GM12892 (cell line): Measurements from ENCODE around the gene DOCK2.
"Not testable (repeated sequence)": the region's sequence is repeated elsewhere in the genome, so short reads cannot be mapped to it uniquely, and the experiment has no call there.

Experiments used
- DNase-seq: peaks from one replicate; pipeline ENCODE4 v3.0.0; 2011; ENCODE audit not compliant: insufficient read length
- FAIRE-seq: peaks from 2 replicates; lab custom pipeline; 2011; peaks lifted over from hg19 to GRCh38; lab: Jason Lieb, UNC
- POLR2A ChIP-seq: IDR thresholded peaks from 2 replicates; pipeline ENCODE4 v1.6.1; 2011; ENCODE audit warnings: low read depth, low read length, control low read depth
- POLR2AphosphoS5 ChIP-seq: IDR thresholded peaks from 2 replicates; pipeline ENCODE4 v1.6.1; 2011; ENCODE audit warnings: low read depth, low read length, control low read depth
- TAF1 ChIP-seq: IDR thresholded peaks from 2 replicates; pipeline ENCODE4 v1.6.1; 2011; ENCODE audit warnings: low read depth, mild to moderate bottlenecking, control low read depth, low read length, borderline replicate concordance

The DOCK2 gene

GRCh38 chr5:170075696-170076095 lies 438.6 kb downstream of the DOCK2 start:
- FAIRE-seq: no peak
- TF ChIP-seq POLR2AphosphoS5: no peak
- TF ChIP-seq TAF1: no peak
- TF ChIP-seq POLR2A: no peak
- no peak for DNase-seq

- TF ChIP-seq POLR2AphosphoS5 (no peak), POLR2A (no peak), TAF1 (no peak)
- FAIRE-seq: no peak
- no peak for DNase-seq
These were observed 439.1 kb downstream of the DOCK2 start for GRCh38 chr5:170076211-170076610.

- DNase-seq (no peak), FAIRE-seq (no peak)
- TF ChIP-seq POLR2AphosphoS5: no peak
- TF ChIP-seq POLR2A: no peak
- no peak for TF ChIP-seq TAF1
These were observed 439.7 kb downstream of the DOCK2 start for GRCh38 chr5:170076739-170077138.

GRCh38 chr5:170077526-170077925 lies 440.5 kb downstream of the DOCK2 start:
- no peak for TF ChIP-seq POLR2A
- TF ChIP-seq TAF1: no peak
- no peak for TF ChIP-seq POLR2AphosphoS5
- DNase-seq (no peak), FAIRE-seq (no peak)

GRCh38 chr5:170078458-170078857 lies 441.4 kb downstream of the DOCK2 start:
- FAIRE-seq: no peak
- DNase-seq: no peak
- no peak for TF ChIP-seq POLR2AphosphoS5
- no peak for TF ChIP-seq POLR2A
- no peak for TF ChIP-seq TAF1

GRCh38 chr5:170078931-170079330 lies 441.9 kb downstream of the DOCK2 start:
- DNase-seq (no peak), FAIRE-seq (no peak)
- TF ChIP-seq TAF1 (no peak), POLR2A (no peak)

DNA sequence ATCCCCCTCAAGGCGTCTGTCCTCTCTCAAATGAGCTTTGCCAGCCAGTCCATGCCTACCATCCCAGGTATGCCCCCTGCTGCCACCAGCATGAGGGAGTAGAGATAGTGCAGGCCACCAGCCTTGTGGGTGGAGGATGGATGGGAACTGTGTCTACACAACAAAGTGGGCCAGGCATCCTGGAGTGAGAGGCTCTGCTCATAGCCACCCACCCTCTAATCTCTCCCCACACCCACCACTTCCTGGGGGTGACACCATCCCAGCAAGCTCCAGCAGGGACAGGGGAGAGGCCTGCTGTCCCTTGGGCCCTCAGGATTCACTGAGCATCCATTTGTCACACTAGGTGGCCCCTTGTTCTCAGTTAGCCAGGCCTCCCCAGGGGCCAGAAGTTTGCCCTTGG lies 443.1 kb downstream of the DOCK2 start:
- no peak for FAIRE-seq
- DNase-seq: no peak
- TF ChIP-seq POLR2A (no peak), TAF1 (no peak), POLR2AphosphoS5 (no peak)

DNA sequence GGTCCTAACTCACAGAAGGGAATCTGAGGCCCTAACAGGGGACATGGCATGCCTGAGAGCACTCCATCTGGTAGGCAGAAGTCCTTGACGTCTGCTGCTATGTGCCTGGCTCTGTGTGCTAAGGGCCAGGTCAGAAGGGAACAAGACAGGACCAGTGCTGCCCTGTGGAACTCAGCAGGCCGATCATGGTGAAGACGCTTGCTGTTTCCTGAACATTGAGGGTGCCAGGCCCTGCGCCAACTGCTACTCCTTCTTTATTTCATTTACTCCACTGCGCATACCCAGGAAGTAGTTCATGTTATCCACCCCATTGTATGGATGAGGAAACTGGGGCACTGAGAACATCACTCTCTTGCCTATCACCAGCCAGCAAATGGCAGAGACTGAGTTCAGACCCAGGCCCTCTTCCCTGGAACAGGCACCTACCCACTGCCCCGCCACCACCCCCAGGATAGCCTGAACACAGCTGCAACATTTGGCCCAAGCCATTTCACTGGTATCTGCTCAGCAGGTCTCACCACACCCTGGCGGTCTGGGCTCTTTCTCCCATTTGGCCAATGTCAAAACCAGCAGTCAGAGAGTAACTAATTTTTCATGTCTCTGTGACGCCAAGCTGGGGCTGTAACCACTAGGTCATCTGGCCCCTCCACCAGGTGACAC lies 443.8 kb downstream of the DOCK2 start:
- TF ChIP-seq POLR2A (no peak), TAF1 (no peak), POLR2AphosphoS5 (no peak)
- FAIRE-seq: no peak

DNA sequence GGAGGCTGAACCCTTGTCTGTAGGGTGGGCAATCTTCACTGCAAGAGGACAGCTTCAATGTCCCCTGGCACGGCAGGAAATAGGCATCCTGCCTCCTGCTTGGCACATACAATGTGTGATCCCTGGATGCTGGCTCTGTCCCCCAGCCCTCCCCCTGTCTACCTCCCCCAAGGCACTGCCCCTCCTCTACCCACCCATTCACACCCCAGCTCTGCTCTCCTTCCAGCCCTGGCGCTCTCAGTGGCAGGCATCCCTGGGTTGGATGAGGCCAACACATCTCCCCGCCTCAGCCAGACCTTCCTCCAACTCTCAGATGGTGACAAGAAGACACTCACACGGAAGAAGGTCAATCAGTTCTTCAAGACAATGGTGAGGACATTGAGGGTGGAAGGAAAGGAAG lies 444.5 kb downstream of the DOCK2 start:
- no peak for DNase-seq
- TF ChIP-seq POLR2AphosphoS5: no peak
- no peak for TF ChIP-seq TAF1
- TF ChIP-seq POLR2A: no peak
- FAIRE-seq: no peak

More for the DNA sequence above, 443.8 kb downstream of the DOCK2 start:
- no peak for DNase-seq

- TF ChIP-seq POLR2AphosphoS5: no peak
- no peak for TF ChIP-seq POLR2A
- TF ChIP-seq TAF1: no peak
These were observed 445.6 kb downstream of the DOCK2 start for GRCh38 chr5:170082701-170083100.

GRCh38 chr5:170087168-170087817 lies 450.2 kb downstream of the DOCK2 start:
- DNase-seq (no peak), FAIRE-seq (no peak)
- TF ChIP-seq POLR2AphosphoS5: no peak
- no peak for TF ChIP-seq TAF1
- TF ChIP-seq POLR2A: no peak

More at GRCh38 chr5:170082701-170083100, 445.6 kb downstream of the DOCK2 start:
- FAIRE-seq (no peak), DNase-seq (no peak)

DNA sequence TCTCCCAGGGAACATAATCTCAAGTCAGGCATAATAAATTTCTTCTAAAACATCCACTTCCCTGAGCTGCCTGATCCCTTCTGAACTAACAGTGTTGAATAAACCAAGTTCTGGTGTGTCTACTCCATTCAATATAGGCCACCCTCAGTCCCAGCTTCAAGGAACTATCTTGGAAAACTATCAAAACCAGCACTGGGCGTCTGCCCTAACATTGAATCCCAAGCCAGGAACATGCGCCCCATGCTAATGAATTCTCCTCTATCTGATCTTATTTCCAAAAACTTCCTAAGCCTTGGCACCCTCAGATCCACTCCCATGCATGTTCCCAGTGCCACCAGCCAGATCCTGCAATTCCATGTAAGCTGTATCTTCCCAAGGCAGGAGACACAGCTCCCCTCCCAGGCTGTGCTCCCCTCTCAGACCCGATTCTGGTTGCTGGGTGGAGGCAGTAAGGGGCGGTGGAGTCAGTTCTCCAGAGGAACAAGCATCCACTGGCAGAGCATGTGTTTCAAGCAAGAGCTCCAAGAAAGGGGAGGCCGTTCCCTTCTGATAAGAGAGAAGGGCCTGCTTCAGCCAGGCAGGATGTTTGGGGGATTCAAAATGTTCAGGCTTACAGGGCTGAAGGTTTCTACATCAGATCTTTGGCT lies 455.5 kb downstream of the DOCK2 start:
- TF ChIP-seq POLR2AphosphoS5 (no peak), TAF1 (no peak), POLR2A (no peak)
- no peak for DNase-seq
- FAIRE-seq: no peak

DNA sequence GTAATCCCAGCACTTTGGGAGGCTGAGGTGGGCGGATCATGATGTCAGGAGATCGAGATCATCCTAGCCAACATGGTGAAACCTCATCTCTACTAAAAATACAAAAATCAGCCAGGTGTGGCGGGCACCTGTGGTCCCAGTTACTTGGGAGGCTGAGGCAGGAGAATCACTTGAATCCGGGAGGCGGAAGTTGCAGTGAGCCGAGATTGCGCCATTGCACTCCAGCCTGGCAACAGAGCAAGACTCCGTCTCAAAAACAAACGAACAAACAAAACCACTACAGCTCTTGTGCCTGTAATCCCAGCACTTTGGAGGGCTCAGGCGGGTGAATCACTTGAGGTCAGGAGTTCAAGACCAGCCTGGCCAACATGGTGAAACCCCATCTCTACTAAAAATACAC lies 457.3 kb downstream of the DOCK2 start:
- DNase-seq, FAIRE-seq: not testable (repeated sequence)
